Measurements from ENCODE around the gene RFX2. TPM values are rescaled to one million over a fixed set of nuclear protein-coding genes. Genes with fewer than 3 reads are reported as not detected.
A peak's percentile ranks its signal among the peaks of the same experiment; 100 is the strongest.

RFX2 gene
- total RNA-seq, 1 experiment from 2014 or later, result 4.6 TPM

- TF ChIP-seq FOXJ3 (CRISPR knock-in tag; IDR thresholded peaks at IDR 0.05; ENCODE audit: borderline replicate concordance) (no peak), TEAD1 (CRISPR knock-in tag; IDR thresholded peaks at IDR 0.05) (no peak), ZNF281 (CRISPR knock-in tag; IDR thresholded peaks at IDR 0.05) (no peak)
These were observed 42.3 kb downstream of the RFX2 start (continued) for GRCh38 chr19:6067975-6068374.

GRCh38 chr19:6066661-6067646 is 43.3 kb downstream of the RFX2 start:
- ChIA-PET CTCF (interaction anchor here (0.6 to 1.0 kb wide), 2 partner anchors 21 to 1936 kb away, joined by 3 to 4 read pairs; no protein-coding TSS in a partner anchor), POLR2A (no interaction called here)
- peak; percentile 87 for DNase-seq (ENCODE audit: low spot score)
- ATAC-seq, result peak; percentile 75
- no peaks in the 10 kb centered on the region for H3K36me3 Mint-ChIP-seq
- H3K4me1 Mint-ChIP-seq, result peaks cover 9% of the 10 kb centered on the region
- no peak overlapping the region for H3K4me3 Mint-ChIP-seq
- peaks cover 8% of the 10 kb centered on the region for H3K9me3 Mint-ChIP-seq
- TF ChIP-seq EMX1 (CRISPR knock-in tag; IDR thresholded peaks at IDR 0.05) (no peak), SMAD3 (CRISPR knock-in tag; IDR thresholded peaks at IDR 0.05; ENCODE audit: borderline replicate concordance) (no peak), TCF7 (CRISPR knock-in tag; IDR thresholded peaks at IDR 0.05; ENCODE audit: low read depth) (no peak), ELF4 (CRISPR knock-in tag; IDR thresholded peaks at IDR 0.05; ENCODE audit: low read depth) (no peak), PRDM15 (CRISPR knock-in tag; IDR thresholded peaks at IDR 0.05) (no peak), ZNF232 (CRISPR knock-in tag; IDR thresholded peaks at IDR 0.05) (no peak), ETV6 (CRISPR knock-in tag; IDR thresholded peaks at IDR 0.05) (no peak)
- TF ChIP-seq, protein P1, sequence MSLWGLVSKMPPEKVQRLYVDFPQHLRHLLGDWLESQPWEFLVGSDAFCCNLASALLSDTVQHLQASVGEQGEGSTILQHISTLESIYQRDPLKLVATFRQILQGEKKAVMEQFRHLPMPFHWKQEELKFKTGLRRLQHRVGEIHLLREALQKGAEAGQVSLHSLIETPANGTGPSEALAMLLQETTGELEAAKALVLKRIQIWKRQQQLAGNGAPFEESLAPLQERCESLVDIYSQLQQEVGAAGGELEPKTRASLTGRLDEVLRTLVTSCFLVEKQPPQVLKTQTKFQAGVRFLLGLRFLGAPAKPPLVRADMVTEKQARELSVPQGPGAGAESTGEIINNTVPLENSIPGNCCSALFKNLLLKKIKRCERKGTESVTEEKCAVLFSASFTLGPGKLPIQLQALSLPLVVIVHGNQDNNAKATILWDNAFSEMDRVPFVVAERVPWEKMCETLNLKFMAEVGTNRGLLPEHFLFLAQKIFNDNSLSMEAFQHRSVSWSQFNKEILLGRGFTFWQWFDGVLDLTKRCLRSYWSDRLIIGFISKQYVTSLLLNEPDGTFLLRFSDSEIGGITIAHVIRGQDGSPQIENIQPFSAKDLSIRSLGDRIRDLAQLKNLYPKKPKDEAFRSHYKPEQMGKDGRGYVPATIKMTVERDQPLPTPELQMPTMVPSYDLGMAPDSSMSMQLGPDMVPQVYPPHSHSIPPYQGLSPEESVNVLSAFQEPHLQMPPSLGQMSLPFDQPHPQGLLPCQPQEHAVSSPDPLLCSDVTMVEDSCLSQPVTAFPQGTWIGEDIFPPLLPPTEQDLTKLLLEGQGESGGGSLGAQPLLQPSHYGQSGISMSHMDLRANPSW (CRISPR knock-in tag; conservative IDR thresholded peaks at IDR 0.05; ENCODE audit: low read depth), result no peak
- TF ChIP-seq, protein P2, sequence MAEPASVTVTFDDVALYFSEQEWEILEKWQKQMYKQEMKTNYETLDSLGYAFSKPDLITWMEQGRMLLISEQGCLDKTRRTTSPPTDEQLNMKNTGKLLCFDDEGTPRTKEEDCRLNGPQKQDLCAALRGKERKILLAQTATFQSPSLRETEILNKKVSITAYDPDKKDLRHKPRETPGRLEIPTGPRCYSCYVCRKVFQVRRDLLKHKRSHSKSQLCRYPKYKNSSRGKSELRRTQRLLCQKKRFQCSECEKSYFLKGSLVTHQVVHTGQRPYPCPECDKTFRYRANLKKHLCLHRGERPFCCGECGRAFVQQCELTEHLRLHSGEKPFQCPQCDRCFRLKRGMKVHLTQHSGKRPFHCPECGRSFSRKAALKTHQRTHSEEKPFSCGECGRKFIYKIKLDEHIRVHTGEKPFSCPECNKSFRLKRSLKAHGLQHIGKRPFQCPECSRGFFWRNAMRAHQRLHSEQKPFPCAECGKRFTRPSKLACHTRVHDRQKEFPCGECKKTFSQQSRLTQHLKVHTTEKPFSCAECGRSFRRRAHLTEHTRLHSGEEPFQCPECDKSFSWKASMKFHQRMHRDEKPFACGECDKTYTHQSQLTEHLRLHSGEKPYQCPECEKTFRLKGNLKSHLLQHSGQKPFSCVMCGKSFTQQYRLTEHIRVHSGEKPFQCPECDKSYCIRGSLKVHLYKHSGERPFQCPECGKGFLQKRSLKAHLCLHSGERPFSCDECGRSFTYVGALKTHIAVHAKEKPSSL (CRISPR knock-in tag; conservative IDR thresholded peaks at IDR 0.05), result no peak
- TF ChIP-seq, protein P3, sequence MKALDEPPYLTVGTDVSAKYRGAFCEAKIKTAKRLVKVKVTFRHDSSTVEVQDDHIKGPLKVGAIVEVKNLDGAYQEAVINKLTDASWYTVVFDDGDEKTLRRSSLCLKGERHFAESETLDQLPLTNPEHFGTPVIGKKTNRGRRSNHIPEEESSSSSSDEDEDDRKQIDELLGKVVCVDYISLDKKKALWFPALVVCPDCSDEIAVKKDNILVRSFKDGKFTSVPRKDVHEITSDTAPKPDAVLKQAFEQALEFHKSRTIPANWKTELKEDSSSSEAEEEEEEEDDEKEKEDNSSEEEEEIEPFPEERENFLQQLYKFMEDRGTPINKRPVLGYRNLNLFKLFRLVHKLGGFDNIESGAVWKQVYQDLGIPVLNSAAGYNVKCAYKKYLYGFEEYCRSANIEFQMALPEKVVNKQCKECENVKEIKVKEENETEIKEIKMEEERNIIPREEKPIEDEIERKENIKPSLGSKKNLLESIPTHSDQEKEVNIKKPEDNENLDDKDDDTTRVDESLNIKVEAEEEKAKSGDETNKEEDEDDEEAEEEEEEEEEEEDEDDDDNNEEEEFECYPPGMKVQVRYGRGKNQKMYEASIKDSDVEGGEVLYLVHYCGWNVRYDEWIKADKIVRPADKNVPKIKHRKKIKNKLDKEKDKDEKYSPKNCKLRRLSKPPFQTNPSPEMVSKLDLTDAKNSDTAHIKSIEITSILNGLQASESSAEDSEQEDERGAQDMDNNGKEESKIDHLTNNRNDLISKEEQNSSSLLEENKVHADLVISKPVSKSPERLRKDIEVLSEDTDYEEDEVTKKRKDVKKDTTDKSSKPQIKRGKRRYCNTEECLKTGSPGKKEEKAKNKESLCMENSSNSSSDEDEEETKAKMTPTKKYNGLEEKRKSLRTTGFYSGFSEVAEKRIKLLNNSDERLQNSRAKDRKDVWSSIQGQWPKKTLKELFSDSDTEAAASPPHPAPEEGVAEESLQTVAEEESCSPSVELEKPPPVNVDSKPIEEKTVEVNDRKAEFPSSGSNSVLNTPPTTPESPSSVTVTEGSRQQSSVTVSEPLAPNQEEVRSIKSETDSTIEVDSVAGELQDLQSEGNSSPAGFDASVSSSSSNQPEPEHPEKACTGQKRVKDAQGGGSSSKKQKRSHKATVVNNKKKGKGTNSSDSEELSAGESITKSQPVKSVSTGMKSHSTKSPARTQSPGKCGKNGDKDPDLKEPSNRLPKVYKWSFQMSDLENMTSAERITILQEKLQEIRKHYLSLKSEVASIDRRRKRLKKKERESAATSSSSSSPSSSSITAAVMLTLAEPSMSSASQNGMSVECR (CRISPR knock-in tag; IDR thresholded peaks at IDR 0.05; ENCODE audit: borderline replicate concordance), result no peak
- peak overlapping the region; percentile 60 for H3K27ac Mint-ChIP-seq
- H3K27me3 Mint-ChIP-seq (ENCODE audit: low read depth), result peaks cover 6% of the 10 kb centered on the region; the same call in 1 of the 2 replicates

Data from WTC11 (cell line).